Right lobe of liver (tissue), 4 donors: Measurements from ENCODE around the gene WDR90.

Experiments
- POLR2A ChIP-seq: fragments of 450-650 bp; IDR thresholded peaks from one replicate; pipeline ENCODE4 v1.6.1; 2017; ENCODE audit warnings: antibody characterized with exemption, mild to moderate bottlenecking
- TF ChIP-seq, protein P1 (sequence below), 4 donors: fragments of 200-600 bp in 3 of 4; fragments of 450-650 bp in 1 of 4; IDR thresholded peaks; one replicate each; pipeline versions ENCODE4 v1.5.1 to v1.8.0; 2016 to 2022; ENCODE audit warnings: antibody characterized with exemption in 4 of 4, mild to moderate bottlenecking in 2 of 4
- donor health status: DM: no; HTN: no; CAD: no.
- donor health status: DM: no; HTN: no; CAD: no.
- donor health status: DM: no; HTN: yes; CAD: no.

DNA sequence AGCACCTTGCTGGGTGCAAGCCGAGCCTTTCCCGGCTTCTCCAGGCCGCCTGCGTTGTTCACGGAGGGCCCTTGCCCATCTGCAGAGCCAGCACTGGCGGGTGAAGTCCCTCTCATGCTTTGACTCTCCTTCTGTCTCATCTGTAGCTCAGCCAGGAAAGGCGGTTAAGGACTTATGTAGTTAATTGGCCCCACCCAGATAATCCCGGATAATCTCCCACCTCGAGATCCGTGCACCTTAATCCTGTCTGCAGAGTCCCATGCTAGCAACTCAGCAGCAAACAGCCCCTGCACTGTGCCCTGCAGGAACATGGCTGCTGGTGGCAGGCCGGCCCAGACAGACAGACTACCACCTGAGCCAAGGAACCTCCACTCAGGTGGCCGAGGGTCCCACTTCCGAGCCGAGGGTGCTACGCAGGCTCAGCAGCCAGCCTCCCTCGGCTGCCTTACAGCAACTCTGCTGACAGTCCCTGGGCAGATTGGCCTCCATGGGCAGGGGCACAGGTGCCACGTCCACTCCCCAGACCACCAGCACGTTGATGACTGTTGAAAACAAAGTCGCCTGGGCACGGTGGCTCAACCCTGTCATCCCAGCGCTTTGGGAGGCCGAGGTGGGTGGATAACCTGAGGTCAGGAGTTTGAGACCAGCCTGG, 42.4 kb upstream of the WDR90 start:
- TF ChIP-seq POLR2A, result no peak
- TF ChIP-seq, protein P1, sequence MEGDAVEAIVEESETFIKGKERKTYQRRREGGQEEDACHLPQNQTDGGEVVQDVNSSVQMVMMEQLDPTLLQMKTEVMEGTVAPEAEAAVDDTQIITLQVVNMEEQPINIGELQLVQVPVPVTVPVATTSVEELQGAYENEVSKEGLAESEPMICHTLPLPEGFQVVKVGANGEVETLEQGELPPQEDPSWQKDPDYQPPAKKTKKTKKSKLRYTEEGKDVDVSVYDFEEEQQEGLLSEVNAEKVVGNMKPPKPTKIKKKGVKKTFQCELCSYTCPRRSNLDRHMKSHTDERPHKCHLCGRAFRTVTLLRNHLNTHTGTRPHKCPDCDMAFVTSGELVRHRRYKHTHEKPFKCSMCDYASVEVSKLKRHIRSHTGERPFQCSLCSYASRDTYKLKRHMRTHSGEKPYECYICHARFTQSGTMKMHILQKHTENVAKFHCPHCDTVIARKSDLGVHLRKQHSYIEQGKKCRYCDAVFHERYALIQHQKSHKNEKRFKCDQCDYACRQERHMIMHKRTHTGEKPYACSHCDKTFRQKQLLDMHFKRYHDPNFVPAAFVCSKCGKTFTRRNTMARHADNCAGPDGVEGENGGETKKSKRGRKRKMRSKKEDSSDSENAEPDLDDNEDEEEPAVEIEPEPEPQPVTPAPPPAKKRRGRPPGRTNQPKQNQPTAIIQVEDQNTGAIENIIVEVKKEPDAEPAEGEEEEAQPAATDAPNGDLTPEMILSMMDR (IDR thresholded peaks at IDR 0.05), result no peak
